GM18873 (cell line): ENCODE data around the gene AGR2.

Experiments used
- ATAC-seq: cut with Tn5 transposase; IDR thresholded peaks from one replicate; pipeline ENCODE4 v1.9.1; 2021; ENCODE audit warnings: mild to moderate bottlenecking, moderate library complexity, moderate number of reproducible peaks; ENCODE audit not compliant: unreplicated experiment, low FRiP score

AGR2 gene

GRCh38 chr7:16744518-16745250, 60.1 kb downstream of the AGR2 start:
- no peak for ATAC-seq

GRCh38 chr7:16743236-16743635, 61.6 kb downstream of the AGR2 start:
- no peak for ATAC-seq

- no peak for ATAC-seq
Observed at GRCh38 chr7:16742547-16742946, 62.3 kb downstream of the AGR2 start.
